ENCODE data around the gene QRICH1. TPM values are rescaled to one million over a fixed set of nuclear protein-coding genes. Genes with fewer than 3 reads are reported as not detected.

QRICH1 gene
- total RNA-seq, 4 donors from 2014 or later: 66.2 to 171 (median 81.8) TPM

DNA sequence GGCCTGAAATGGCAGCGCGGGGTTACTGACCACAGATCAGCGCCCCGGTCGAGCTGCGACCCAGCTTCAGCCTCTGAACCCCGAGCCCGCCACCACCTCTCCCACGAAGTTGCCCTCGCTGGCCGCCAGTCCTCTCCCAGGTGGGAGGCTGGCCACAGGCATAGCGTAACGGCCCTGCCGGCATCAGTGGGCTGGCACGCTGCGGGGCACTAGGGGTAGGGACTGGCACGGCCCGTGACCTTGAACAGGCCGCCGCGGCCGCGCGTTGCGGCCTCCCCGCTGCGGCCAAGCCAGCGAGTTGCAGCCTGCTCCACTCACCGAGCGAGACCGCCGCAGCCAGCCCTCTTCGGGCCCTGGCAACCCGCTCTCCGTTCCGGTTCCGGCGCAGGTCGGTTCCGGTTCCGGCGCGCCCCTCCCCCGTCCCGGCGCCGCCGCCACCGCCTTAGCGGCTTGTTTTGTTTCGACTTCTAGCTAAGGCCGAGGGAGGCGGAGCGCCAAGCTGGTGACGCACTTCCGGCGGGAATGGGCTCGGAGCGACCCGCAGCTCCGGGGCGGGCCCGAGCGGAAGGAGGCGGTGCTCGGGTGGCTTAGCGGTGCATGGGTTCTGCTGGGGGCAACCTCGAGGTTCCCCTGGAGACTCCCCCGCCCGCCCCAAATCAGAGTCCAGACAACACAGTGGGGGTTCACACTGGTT lies 26.7 kb upstream of the QRICH1 start, which contains the start of gene USP19:
Gene USP19 (minus strand): TSS at position 386 of the 694 bp plus-strand sequence. CDS start 1,678 bp downstream, outside the sequence.
- 10% methylated on average over 2 of the region's 70 CpGs; no CpG with 5 or more reads in 1 of the 2 donors for WGBS, 2 donors (ENCODE audit: low coverage in 1 of 2)
- H3K36me3 ChIP-seq: peaks cover 4 to 83% of the 10 kb centered on the region in 2 donors
- peak; percentile 90 to 91 for TF ChIP-seq POLR2A (IDR thresholded peaks at IDR 0.05)
- no peak for TF ChIP-seq EP300 (IDR thresholded peaks at IDR 0.05)
- TF ChIP-seq, protein P1, sequence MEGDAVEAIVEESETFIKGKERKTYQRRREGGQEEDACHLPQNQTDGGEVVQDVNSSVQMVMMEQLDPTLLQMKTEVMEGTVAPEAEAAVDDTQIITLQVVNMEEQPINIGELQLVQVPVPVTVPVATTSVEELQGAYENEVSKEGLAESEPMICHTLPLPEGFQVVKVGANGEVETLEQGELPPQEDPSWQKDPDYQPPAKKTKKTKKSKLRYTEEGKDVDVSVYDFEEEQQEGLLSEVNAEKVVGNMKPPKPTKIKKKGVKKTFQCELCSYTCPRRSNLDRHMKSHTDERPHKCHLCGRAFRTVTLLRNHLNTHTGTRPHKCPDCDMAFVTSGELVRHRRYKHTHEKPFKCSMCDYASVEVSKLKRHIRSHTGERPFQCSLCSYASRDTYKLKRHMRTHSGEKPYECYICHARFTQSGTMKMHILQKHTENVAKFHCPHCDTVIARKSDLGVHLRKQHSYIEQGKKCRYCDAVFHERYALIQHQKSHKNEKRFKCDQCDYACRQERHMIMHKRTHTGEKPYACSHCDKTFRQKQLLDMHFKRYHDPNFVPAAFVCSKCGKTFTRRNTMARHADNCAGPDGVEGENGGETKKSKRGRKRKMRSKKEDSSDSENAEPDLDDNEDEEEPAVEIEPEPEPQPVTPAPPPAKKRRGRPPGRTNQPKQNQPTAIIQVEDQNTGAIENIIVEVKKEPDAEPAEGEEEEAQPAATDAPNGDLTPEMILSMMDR (IDR thresholded peaks at IDR 0.05): peak in 2 of 4 experiments; percentile 6 to 8
- TF ChIP-seq POLR2AphosphoS5 (IDR thresholded peaks at IDR 0.05): peak; percentile 97

DNA sequence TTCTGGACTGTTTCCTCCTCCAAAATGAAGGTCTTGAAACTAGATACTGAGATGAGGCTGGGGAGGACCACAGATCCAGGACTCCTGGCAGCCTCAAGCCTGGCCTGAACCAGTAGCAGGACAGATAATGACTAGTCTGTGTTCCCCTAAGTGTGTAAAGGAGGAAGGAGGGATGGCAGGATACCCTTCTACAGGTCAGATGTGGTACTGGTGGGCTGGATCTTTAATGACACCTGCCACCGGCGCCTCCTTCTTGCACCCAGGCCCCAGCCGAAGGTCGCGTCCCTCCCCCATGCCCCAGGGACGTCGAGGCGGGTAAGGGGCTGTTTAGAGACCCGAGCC lies 26.2 kb upstream of the QRICH1 start:
- H3K27me3 ChIP-seq: no peaks in the 10 kb centered on the region
- 8% methylated on average over 2 of the region's 9 CpGs; no CpG with 5 or more reads in 1 of the 2 donors for WGBS, 2 donors (ENCODE audit: low coverage in 1 of 2)
- peaks cover 0 to 44% (median 13%) of the 10 kb centered on the region in 3 donors for H3K4me1 ChIP-seq
- no peaks in the 10 kb centered on the region for H3K9me3 ChIP-seq
- peak overlapping the region; percentile 85 to 98 (median 96) for H3K27ac ChIP-seq
- peaks cover 4 to 83% of the 10 kb centered on the region in 2 donors for H3K36me3 ChIP-seq
- TF ChIP-seq POLR2A (IDR thresholded peaks at IDR 0.05): no peak
- no peak for ATAC-seq
- H3K4me3 ChIP-seq: peak overlapping the region; percentile 83 to 97

More for the DNA sequence above, 26.7 kb upstream of the QRICH1 start, which contains the start of gene USP19:
- Histone ChIP-seq H3K27me3 (no peaks in the 10 kb centered on the region), H3K4me3 (peak within 1 kb of the TSS; percentile 83 to 97), H3K9me3 (no peaks in the 10 kb centered on the region), H3K27ac (peak within 1 kb of the TSS; percentile 85 to 98 (median 96)), H3K4me1 (peaks cover 0 to 44% (median 13%) of the 10 kb centered on the region in 3 donors)
- ATAC-seq: peak; percentile 96

DNA sequence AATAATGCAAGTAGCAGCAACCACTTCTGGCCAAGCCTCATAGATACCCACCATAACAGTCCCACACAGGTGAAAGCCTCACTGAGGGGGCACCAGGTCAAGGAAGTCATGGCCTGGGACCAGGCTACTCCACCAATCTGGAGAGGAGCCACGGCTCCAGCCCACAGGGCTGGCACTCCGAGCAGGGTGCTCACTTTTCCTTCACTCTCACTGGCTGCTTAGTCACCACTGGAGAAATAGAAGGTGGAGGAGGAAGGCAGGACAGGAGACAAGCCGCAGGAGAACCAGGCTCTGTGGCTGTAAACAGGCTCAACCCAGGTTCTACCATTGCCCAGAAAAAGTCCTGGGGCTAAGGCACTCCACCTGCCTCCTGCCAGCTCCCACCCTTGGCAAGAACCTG lies 25.6 kb upstream of the QRICH1 start:
- Histone ChIP-seq H3K9me3 (no peaks in the 10 kb centered on the region), H3K36me3 (peaks cover 4 to 83% of the 10 kb centered on the region in 2 donors), H3K27ac (peak overlapping the region; percentile 85 to 98 (median 96)), H3K4me3 (peak overlapping the region in 1 of 2 donors; percentile 97), H3K27me3 (no peaks in the 10 kb centered on the region), H3K4me1 (peaks cover 0 to 44% (median 13%) of the 10 kb centered on the region in 3 donors)
- no CpG with 5 or more reads among the region's 3 CpGs for WGBS, 2 donors (ENCODE audit: low coverage in 1 of 2)
- TF ChIP-seq, protein P1 (IDR thresholded peaks at IDR 0.05): no peak
- TF ChIP-seq POLR2AphosphoS5 (IDR thresholded peaks at IDR 0.05): no peak
- no peak for TF ChIP-seq POLR2A (IDR thresholded peaks at IDR 0.05)
- no peak for ATAC-seq

DNA sequence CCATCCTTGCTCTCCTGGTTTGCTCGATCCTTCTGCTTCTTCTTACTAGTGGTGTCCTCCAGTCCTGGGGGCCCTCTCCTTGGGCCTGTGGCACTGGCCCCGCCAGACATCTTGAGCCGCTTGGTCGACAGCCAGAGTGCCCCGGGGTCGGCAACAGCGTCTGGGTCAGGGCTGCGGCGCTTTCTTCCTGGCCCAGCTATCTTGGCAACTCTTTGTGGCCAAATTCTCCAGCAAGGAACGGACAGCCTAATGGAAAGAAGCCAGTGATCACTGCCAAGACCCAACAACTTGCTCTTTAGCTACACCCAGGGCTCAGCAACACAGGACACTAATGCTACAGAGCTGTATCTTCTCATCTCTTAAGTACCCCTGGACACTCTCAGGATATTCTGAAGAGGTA lies 25.2 kb upstream of the QRICH1 start:
- Histone ChIP-seq H3K9me3 (no peaks in the 10 kb centered on the region), H3K36me3 (peaks cover 4 to 83% of the 10 kb centered on the region in 2 donors), H3K27ac (peak overlapping the region in 3 of 4 donors; percentile 96 to 98 (median 97)), H3K4me1 (peaks cover 0 to 44% (median 13%) of the 10 kb centered on the region in 3 donors), H3K4me3 (no peak overlapping the region), H3K27me3 (no peaks in the 10 kb centered on the region)
- TF ChIP-seq POLR2AphosphoS5 (IDR thresholded peaks at IDR 0.05) (no peak), EP300 (IDR thresholded peaks at IDR 0.05) (no peak), POLR2A (IDR thresholded peaks at IDR 0.05) (no peak)
- TF ChIP-seq, protein P1 (IDR thresholded peaks at IDR 0.05): no peak
- ATAC-seq: no peak
- 59% methylated on average over 8 of the region's 10 CpGs; no CpG with 5 or more reads in 1 of the 2 donors for WGBS, 2 donors (ENCODE audit: low coverage in 1 of 2)

DNA sequence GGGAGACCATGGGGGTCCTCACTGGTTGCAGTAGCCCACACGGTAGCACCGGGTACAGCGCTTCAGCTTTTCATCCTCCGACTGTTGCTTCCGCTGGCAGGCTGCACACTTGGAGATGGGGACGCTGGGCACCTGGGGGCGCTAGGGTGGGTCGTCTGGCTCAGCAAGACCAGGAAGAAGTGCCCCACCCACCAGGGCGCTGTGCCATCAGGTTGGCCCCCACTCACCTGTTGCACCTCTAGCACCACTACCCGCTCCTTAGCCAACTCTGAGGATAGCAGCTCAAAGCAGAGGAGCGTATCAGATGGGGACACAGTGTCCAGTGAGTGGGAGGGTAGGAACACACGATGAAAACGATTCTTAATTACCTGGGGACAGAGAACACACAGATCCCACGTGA lies 18.4 kb upstream of the QRICH1 start:
- Histone ChIP-seq H3K27me3 (no peaks in the 10 kb centered on the region), H3K9me3 (no peaks in the 10 kb centered on the region), H3K36me3 (peaks cover 4 to 100% of the 10 kb centered on the region in 2 donors), H3K4me1 (peaks cover 0 to 6% (median 0%) of the 10 kb centered on the region in 3 donors), H3K4me3 (no peak overlapping the region), H3K27ac (no peak overlapping the region)
- no peak for ATAC-seq
- WGBS, 2 donors (ENCODE audit: low coverage in 1 of 2): 84 to 100% methylated on average over 1 to 3 of the region's 14 CpGs
- no peak for TF ChIP-seq POLR2A (IDR thresholded peaks at IDR 0.05)
- no peak for TF ChIP-seq POLR2AphosphoS5 (IDR thresholded peaks at IDR 0.05)
- no peak for TF ChIP-seq EP300 (IDR thresholded peaks at IDR 0.05)
- TF ChIP-seq, protein P1 (IDR thresholded peaks at IDR 0.05): no peak

Measured in gastroesophageal sphincter (tissue), 4 donors.